ENCODE measurements around the gene GNG5.

GNG5 gene

GRCh38 chr1:84540759-84541158, 34.4 kb upstream of the GNG5 start:
- H3K4me1 ChIP-seq (ENCODE audit: insufficient read depth, low read length): no peaks in the 10 kb centered on the region
- ATAC-seq (ENCODE audit: insufficient read depth, low read depth): no peak
- no peak overlapping the region for H3K4me3 ChIP-seq (ENCODE audit: low read depth in 1 of 2, low read length in 2 of 2)
- H3K27ac ChIP-seq (ENCODE audit: low read length): no peak overlapping the region
- TF ChIP-seq, protein P1, sequence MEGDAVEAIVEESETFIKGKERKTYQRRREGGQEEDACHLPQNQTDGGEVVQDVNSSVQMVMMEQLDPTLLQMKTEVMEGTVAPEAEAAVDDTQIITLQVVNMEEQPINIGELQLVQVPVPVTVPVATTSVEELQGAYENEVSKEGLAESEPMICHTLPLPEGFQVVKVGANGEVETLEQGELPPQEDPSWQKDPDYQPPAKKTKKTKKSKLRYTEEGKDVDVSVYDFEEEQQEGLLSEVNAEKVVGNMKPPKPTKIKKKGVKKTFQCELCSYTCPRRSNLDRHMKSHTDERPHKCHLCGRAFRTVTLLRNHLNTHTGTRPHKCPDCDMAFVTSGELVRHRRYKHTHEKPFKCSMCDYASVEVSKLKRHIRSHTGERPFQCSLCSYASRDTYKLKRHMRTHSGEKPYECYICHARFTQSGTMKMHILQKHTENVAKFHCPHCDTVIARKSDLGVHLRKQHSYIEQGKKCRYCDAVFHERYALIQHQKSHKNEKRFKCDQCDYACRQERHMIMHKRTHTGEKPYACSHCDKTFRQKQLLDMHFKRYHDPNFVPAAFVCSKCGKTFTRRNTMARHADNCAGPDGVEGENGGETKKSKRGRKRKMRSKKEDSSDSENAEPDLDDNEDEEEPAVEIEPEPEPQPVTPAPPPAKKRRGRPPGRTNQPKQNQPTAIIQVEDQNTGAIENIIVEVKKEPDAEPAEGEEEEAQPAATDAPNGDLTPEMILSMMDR (IDR thresholded peaks at IDR 0.05; ENCODE audit: borderline replicate concordance, extremely low read depth, low read length, poor library complexity, severe bottlenecking): no peak
- TF ChIP-seq EZH2 (IDR thresholded peaks at IDR 0.05; ENCODE audit: borderline replicate concordance, low read depth, low read length, severe bottlenecking): no peak
- no peak for DNase-seq
- no peaks in the 10 kb centered on the region for H3K27me3 ChIP-seq (ENCODE audit: insufficient read depth, low read length, poor library complexity)
- H3K9ac ChIP-seq (ENCODE audit: low read depth, low read length): no peak overlapping the region
- no peaks in the 10 kb centered on the region for H4K20me1 ChIP-seq (ENCODE audit: insufficient read depth, low read length)
- no peaks in the 10 kb centered on the region for H3K9me3 ChIP-seq (ENCODE audit: insufficient read depth, low read length, severe bottlenecking)
- no peaks in the 10 kb centered on the region for H3K36me3 ChIP-seq (ENCODE audit: insufficient read depth, low read length)
- no peaks in the 10 kb centered on the region for H3K79me2 ChIP-seq (ENCODE audit: insufficient read depth, low read length)
- no peak overlapping the region for H2AFZ ChIP-seq (ENCODE audit: low read depth, low read length)
- no peak overlapping the region for H3K4me2 ChIP-seq (ENCODE audit: insufficient read depth, low read length)

DNA sequence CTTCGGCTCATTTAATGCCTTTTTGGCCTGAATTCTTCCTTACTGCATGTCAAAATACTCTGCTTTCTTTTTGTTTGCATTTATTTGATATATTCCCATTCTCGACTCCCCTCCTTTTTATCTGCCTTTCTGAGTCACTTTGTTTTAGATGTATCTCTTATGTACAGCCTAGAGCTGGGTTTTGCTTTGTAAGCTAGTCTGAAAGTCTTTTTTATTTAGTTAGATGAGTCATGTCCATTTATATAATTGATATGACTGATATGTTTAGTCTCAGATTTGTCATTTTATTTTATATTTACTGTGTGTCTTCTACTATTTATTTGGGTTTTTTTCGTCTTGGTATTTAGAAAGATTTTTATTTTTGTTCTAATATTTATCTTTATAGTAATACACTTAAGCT, 33.6 kb upstream of the GNG5 start:
- Histone ChIP-seq H3K9ac (ENCODE audit: low read depth, low read length) (no peak overlapping the region), H3K36me3 (ENCODE audit: insufficient read depth, low read length) (no peaks in the 10 kb centered on the region), H3K79me2 (ENCODE audit: insufficient read depth, low read length) (no peaks in the 10 kb centered on the region), H3K27ac (ENCODE audit: low read length) (no peak overlapping the region), H4K20me1 (ENCODE audit: insufficient read depth, low read length) (no peaks in the 10 kb centered on the region), H3K4me2 (ENCODE audit: insufficient read depth, low read length) (no peak overlapping the region), H3K9me3 (ENCODE audit: insufficient read depth, low read length, severe bottlenecking) (no peaks in the 10 kb centered on the region), H3K4me1 (ENCODE audit: insufficient read depth, low read length) (no peaks in the 10 kb centered on the region), H3K27me3 (ENCODE audit: insufficient read depth, low read length, poor library complexity) (no peaks in the 10 kb centered on the region), H3K4me3 (ENCODE audit: low read depth in 1 of 2, low read length in 2 of 2) (no peak overlapping the region), H2AFZ (ENCODE audit: low read depth, low read length) (no peak overlapping the region)
- ATAC-seq (ENCODE audit: insufficient read depth, low read depth) (no peak), DNase-seq (no peak)
- no peak for TF ChIP-seq EZH2 (IDR thresholded peaks at IDR 0.05; ENCODE audit: borderline replicate concordance, low read depth, low read length, severe bottlenecking)
- TF ChIP-seq, protein P1 (IDR thresholded peaks at IDR 0.05; ENCODE audit: borderline replicate concordance, extremely low read depth, low read length, poor library complexity, severe bottlenecking): no peak

- H3K27ac ChIP-seq (ENCODE audit: low read length): no peak overlapping the region
- no peak for TF ChIP-seq EZH2 (IDR thresholded peaks at IDR 0.05; ENCODE audit: borderline replicate concordance, low read depth, low read length, severe bottlenecking)
- TF ChIP-seq, protein P1 (IDR thresholded peaks at IDR 0.05; ENCODE audit: borderline replicate concordance, extremely low read depth, low read length, poor library complexity, severe bottlenecking): no peak
- peak; percentile 71 for ATAC-seq (ENCODE audit: insufficient read depth, low read depth)
- H3K4me3 ChIP-seq (ENCODE audit: low read depth in 1 of 2, low read length in 2 of 2): no peak overlapping the region
- no peaks in the 10 kb centered on the region for H3K4me1 ChIP-seq (ENCODE audit: insufficient read depth, low read length)
- no peak overlapping the region for H3K9ac ChIP-seq (ENCODE audit: low read depth, low read length)
- H2AFZ ChIP-seq (ENCODE audit: low read depth, low read length): no peak overlapping the region
- H3K9me3 ChIP-seq (ENCODE audit: insufficient read depth, low read length, severe bottlenecking): no peaks in the 10 kb centered on the region
- H3K4me2 ChIP-seq (ENCODE audit: insufficient read depth, low read length): no peak overlapping the region
- no peak for DNase-seq
- H3K36me3 ChIP-seq (ENCODE audit: insufficient read depth, low read length): no peaks in the 10 kb centered on the region
- no peaks in the 10 kb centered on the region for H4K20me1 ChIP-seq (ENCODE audit: insufficient read depth, low read length)
- no peaks in the 10 kb centered on the region for H3K27me3 ChIP-seq (ENCODE audit: insufficient read depth, low read length, poor library complexity)
- H3K79me2 ChIP-seq (ENCODE audit: insufficient read depth, low read length): no peaks in the 10 kb centered on the region
These were observed 32.2 kb upstream of the GNG5 start for GRCh38 chr1:84538599-84538998.

GRCh38 chr1:84525779-84526178, 19.4 kb upstream of the GNG5 start:
- Histone ChIP-seq H3K4me3 (ENCODE audit: low read depth in 1 of 2, low read length in 2 of 2) (no peak overlapping the region), H3K27ac (ENCODE audit: low read length) (no peak overlapping the region), H3K9me3 (ENCODE audit: insufficient read depth, low read length, severe bottlenecking) (no peaks in the 10 kb centered on the region), H3K4me2 (ENCODE audit: insufficient read depth, low read length) (no peak overlapping the region), H4K20me1 (ENCODE audit: insufficient read depth, low read length) (no peaks in the 10 kb centered on the region), H3K79me2 (ENCODE audit: insufficient read depth, low read length) (no peaks in the 10 kb centered on the region), H2AFZ (ENCODE audit: low read depth, low read length) (no peak overlapping the region), H3K9ac (ENCODE audit: low read depth, low read length) (no peak overlapping the region), H3K27me3 (ENCODE audit: insufficient read depth, low read length, poor library complexity) (no peaks in the 10 kb centered on the region), H3K4me1 (ENCODE audit: insufficient read depth, low read length) (no peaks in the 10 kb centered on the region), H3K36me3 (ENCODE audit: insufficient read depth, low read length) (no peaks in the 10 kb centered on the region)
- TF ChIP-seq, protein P1 (IDR thresholded peaks at IDR 0.05; ENCODE audit: borderline replicate concordance, extremely low read depth, low read length, poor library complexity, severe bottlenecking): no peak
- no peak for TF ChIP-seq EZH2 (IDR thresholded peaks at IDR 0.05; ENCODE audit: borderline replicate concordance, low read depth, low read length, severe bottlenecking)
- DNase-seq: no peak
- ATAC-seq (ENCODE audit: insufficient read depth, low read depth): no peak

Data from DND-41 (cell line).